CD8-positive, alpha-beta memory T cell (primary cell): ENCODE measurements around the gene BCAP29. TPM values are rescaled to one million over a fixed set of nuclear protein-coding genes. Genes with fewer than 3 reads are reported as not detected.

Experiments
- CTCF ChIA-PET: fragments of 350-600 bp; sonication (Branson Sonifier 250); formaldehyde crosslinking; loops from one replicate; lab custom pipeline; 2021; ENCODE audit warnings: antibody characterized with exemption; lab: Charles Lee
- POLR2A ChIA-PET: fragments of 350-600 bp; sonication (Branson Sonifier 250); formaldehyde crosslinking; loops from one replicate; lab custom pipeline; 2021; ENCODE audit warnings: antibody characterized with exemption; lab: Charles Lee
- DNase-seq, 5 donors: peaks; one replicate each; pipeline versions ENCODE4 v3.0.0 to v3.0.0-alpha.2; 2020 to 2022; ENCODE audit warnings: mixed read lengths in 1 of 5
- H3K27ac ChIP-seq: one replicate; pipeline ENCODE4 v1.7.0; 2013; ENCODE audit warnings: low read depth, mild to moderate bottlenecking, low read length, moderate library complexity
- H3K27me3 ChIP-seq: 2 replicates; pipeline ENCODE4 v1.7.0; 2013; ENCODE audit warnings: low read length, mild to moderate bottlenecking; ENCODE audit not compliant: insufficient read depth, poor library complexity, severe bottlenecking
- H3K36me3 ChIP-seq: 2 replicates; pipeline ENCODE4 v1.7.0; 2013; ENCODE audit warnings: mild to moderate bottlenecking, low read length, moderate library complexity; ENCODE audit not compliant: insufficient read depth
- H3K4me1 ChIP-seq: 2 replicates; pipeline ENCODE4 v1.7.0; 2013; ENCODE audit warnings: mild to moderate bottlenecking, low read length, moderate library complexity; ENCODE audit not compliant: insufficient read depth
- H3K4me3 ChIP-seq: 2 replicates; pipeline ENCODE4 v1.7.0; 2013; ENCODE audit warnings: mild to moderate bottlenecking, low read length
- H3K9me3 ChIP-seq: 2 replicates; pipeline ENCODE4 v1.7.0; 2013; ENCODE audit warnings: mild to moderate bottlenecking, low read length
- H3K27ac Mint-ChIP-seq, 8 donors: one replicate each; pipeline ENCODE4 v1.8.0; 2020 to 2021; ENCODE audit warnings: mixed read lengths in 8 of 8, mild to moderate bottlenecking in 6 of 8, inconsistent platforms in 3 of 8, moderate library complexity in 3 of 8
- H3K27me3 Mint-ChIP-seq, 2 donors: one replicate each; pipeline ENCODE4 v1.8.0; 2020 to 2021; ENCODE audit warnings: mixed read lengths in 2 of 2, mild to moderate bottlenecking in 1 of 2, moderate library complexity in 1 of 2
- H3K36me3 Mint-ChIP-seq, 3 donors: one replicate each; pipeline ENCODE4 v1.8.0; 2020 to 2021; ENCODE audit warnings: mixed read lengths in 3 of 3, inconsistent platforms in 1 of 3, mild to moderate bottlenecking in 1 of 3
- H3K4me1 Mint-ChIP-seq, 3 donors: one replicate each; pipeline ENCODE4 v1.8.0; 2020 to 2021; ENCODE audit warnings: mixed read lengths in 3 of 3, inconsistent platforms in 1 of 3, mild to moderate bottlenecking in 1 of 3
- H3K4me3 Mint-ChIP-seq, 7 donors: one replicate each; pipeline ENCODE4 v1.8.0; 2020 to 2021; ENCODE audit warnings: mixed read lengths in 7 of 7, mild to moderate bottlenecking in 6 of 7, moderate library complexity in 4 of 7, inconsistent platforms in 2 of 7
- H3K9me3 Mint-ChIP-seq, 5 donors: one replicate each; pipeline ENCODE4 v1.8.0; 2020 to 2022; ENCODE audit warnings: mixed read lengths in 5 of 5, mild to moderate bottlenecking in 3 of 5, moderate library complexity in 2 of 5, inconsistent platforms in 1 of 5
- polyA plus RNA-seq: library from polyadenylated mRNA; unstranded; fragments of 300-500 nt; fragmentation: Illumina TruSeq; gene quantifications from one replicate; pipeline ENCODE4 v1.2.3, GENCODE V29; 2021
- total RNA-seq, 2 experiments: library from RNA; stranded (reverse); gene quantifications; one replicate each; pipeline ENCODE4 v1.2.3, GENCODE V29; 2021

BCAP29 gene
- total and polyA plus RNA-seq, 3 experiments from 2014 or later = 44.6 to 48.7 (median 46.5) TPM

DNA sequence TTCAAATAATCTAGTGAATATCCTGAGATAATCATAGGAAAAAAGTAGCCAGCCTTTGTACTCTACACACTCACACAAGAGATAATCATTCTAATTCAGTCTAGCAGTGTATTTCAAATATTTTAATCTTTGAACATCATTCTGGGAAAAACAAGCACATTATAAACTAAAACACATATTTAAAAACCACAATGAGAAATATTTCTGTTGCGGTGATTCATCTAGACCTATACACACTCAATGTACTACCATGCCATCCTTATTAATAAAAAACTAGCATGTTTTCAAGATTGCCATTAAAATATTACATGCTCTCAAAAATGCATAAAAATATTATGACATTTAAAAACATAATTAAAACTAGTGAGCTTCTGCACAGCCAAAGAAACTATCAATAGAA is 28.1 kb upstream of the BCAP29 start:
- H3K27me3 Mint-ChIP-seq = no peaks in the 10 kb centered on the region
- H3K27ac ChIP-seq = no peak overlapping the region
- no peaks in the 10 kb centered on the region for H3K9me3 ChIP-seq
- peaks cover 18 to 78% (median 40%) of the 10 kb centered on the region in 3 donors for H3K36me3 Mint-ChIP-seq
- POLR2A ChIA-PET = no interaction called here
- peaks cover 26% of the 10 kb centered on the region for H3K36me3 ChIP-seq
- no peak overlapping the region for H3K4me3 ChIP-seq
- no peak overlapping the region for H3K4me3 Mint-ChIP-seq
- H3K4me1 Mint-ChIP-seq = peaks cover 51 to 78% (median 65%) of the 10 kb centered on the region in 3 donors
- H3K4me1 ChIP-seq = peaks cover 10% of the 10 kb centered on the region
- no peaks in the 10 kb centered on the region for H3K27me3 ChIP-seq
- DNase-seq = no peak
- peak overlapping the region in 1 of 8 donors; percentile 54 for H3K27ac Mint-ChIP-seq
- CTCF ChIA-PET = no interaction called here
- peaks cover 0 to 4% (median 0%) of the 10 kb centered on the region in 5 donors for H3K9me3 Mint-ChIP-seq

DNA sequence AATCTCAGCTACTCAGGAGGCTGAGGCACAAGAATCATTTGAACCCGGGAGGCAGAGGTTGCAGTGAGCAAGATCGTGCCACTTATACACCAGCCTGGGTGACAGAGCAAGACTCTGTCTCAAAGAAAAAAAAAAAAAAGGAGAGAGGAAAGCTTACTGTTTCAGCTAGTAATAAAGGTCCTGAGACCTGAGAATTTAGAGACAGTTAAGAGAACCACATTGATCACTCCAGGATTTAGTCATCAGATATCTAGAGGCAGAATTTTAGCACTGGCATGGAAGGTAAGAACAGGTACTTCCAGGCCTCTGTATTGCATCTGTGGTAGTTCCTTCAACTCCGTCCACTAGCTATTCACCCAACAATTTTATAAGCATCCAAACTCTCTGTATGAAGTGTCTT is 24.2 kb upstream of the BCAP29 start:
- CTCF ChIA-PET = no interaction called here
- POLR2A ChIA-PET = no interaction called here
- peaks cover 29% of the 10 kb centered on the region for H3K4me1 ChIP-seq
- peaks cover 28% of the 10 kb centered on the region for H3K36me3 ChIP-seq
- no peak overlapping the region for H3K4me3 ChIP-seq
- Mint-ChIP-seq H3K9me3 (no peaks in the 10 kb centered on the region), H3K27me3 (no peaks in the 10 kb centered on the region), H3K27ac (peak overlapping the region in 1 of 8 donors; percentile 50), H3K4me1 (peaks cover 56 to 78% (median 66%) of the 10 kb centered on the region in 3 donors), H3K36me3 (peaks cover 0 to 65% (median 26%) of the 10 kb centered on the region in 3 donors), H3K4me3 (no peak overlapping the region)
- no peak overlapping the region for H3K27ac ChIP-seq
- H3K27me3 ChIP-seq = no peaks in the 10 kb centered on the region
- H3K9me3 ChIP-seq = no peaks in the 10 kb centered on the region
- DNase-seq = no peak

DNA sequence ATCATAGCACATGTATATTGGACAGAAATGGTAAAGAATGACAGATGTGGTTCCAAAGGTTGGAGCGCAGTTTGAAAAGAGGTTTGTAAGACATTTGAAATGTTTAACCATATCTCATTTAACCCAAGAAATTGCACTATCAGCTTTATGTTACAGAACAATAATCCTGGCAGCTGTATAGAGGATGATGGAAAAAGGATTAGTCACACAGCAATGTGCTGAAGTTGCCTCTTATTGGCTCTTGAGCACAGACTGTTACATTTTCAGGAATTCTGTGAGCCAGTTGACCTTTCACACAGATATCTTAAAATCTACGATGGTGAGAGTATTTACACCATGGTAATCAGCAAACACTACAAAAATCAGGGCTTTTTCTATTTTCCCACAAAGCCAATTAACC is 20.2 kb upstream of the BCAP29 start:
- no peaks in the 10 kb centered on the region for H3K9me3 Mint-ChIP-seq
- H3K27ac Mint-ChIP-seq = peak overlapping the region in 5 of 8 donors; percentile 40 to 95 (median 91)
- peak overlapping the region in 2 of 7 donors; percentile 27 to 88 for H3K4me3 Mint-ChIP-seq
- POLR2A ChIA-PET = no interaction called here
- no peak overlapping the region for H3K4me3 ChIP-seq
- H3K9me3 ChIP-seq = no peaks in the 10 kb centered on the region
- no peaks in the 10 kb centered on the region for H3K27me3 Mint-ChIP-seq
- peaks cover 47% of the 10 kb centered on the region for H3K4me1 ChIP-seq
- no peaks in the 10 kb centered on the region for H3K27me3 ChIP-seq
- peaks cover 16% of the 10 kb centered on the region for H3K36me3 ChIP-seq
- DNase-seq = no peak
- peaks cover 0 to 42% (median 10%) of the 10 kb centered on the region in 3 donors for H3K36me3 Mint-ChIP-seq
- H3K4me1 Mint-ChIP-seq = peaks cover 62 to 78% (median 66%) of the 10 kb centered on the region in 3 donors
- CTCF ChIA-PET = interaction anchor here (0.6 kb wide), 1 partner anchor 412 kb away, joined by 3 read pairs; no protein-coding TSS in a partner anchor
- no peak overlapping the region for H3K27ac ChIP-seq

DNA sequence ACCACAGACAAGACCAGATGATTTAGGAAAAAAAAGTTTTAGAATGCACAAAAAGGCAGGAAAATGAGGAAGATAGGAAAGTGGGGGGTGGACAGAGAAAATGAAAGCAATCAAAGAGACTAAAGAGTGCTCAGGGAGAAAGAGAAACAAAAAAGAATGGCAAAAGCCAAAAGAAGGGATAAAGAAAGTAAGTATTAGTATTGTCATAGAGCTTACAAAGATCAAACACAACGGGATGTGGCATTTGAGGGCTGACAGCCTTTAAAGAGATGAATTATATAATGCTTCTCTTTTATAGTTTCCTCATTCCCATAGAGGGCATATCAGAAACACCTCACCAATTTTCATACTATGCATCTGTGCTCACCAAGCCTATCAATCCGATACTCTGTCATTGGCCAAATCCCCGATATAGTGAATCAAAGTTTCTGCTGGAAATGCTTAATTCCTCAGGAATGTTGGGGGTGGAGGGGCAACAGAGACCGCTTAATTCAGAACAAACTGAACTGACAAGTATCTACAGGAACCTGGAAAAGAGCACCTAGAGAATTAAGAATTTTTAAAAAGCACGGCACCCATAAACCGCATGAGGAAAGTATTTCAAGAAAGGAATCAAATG is 19.0 kb upstream of the BCAP29 start:
- Mint-ChIP-seq H3K9me3 (no peaks in the 10 kb centered on the region), H3K27ac (peak overlapping the region; percentile 61 to 97 (median 88)), H3K36me3 (peaks cover 0 to 31% (median 5%) of the 10 kb centered on the region in 3 donors), H3K4me1 (peaks cover 60 to 77% (median 66%) of the 10 kb centered on the region in 3 donors), H3K4me3 (peak overlapping the region; percentile 49 to 88 (median 85)), H3K27me3 (no peaks in the 10 kb centered on the region)
- ChIA-PET CTCF (no interaction called here), POLR2A (interaction anchor here (0.6 kb wide), 1 partner anchor 33 kb away, joined by 4 read pairs; no protein-coding TSS in a partner anchor)
- Histone ChIP-seq H3K9me3 (no peaks in the 10 kb centered on the region), H3K27me3 (no peaks in the 10 kb centered on the region), H3K36me3 (peaks cover 12% of the 10 kb centered on the region), H3K4me1 (peaks cover 50% of the 10 kb centered on the region), H3K27ac (peak overlapping the region; percentile 34), H3K4me3 (peak overlapping the region; percentile 23)
- peak in 4 of 5 donors; percentile 50 to 74 (median 66) for DNase-seq

DNA sequence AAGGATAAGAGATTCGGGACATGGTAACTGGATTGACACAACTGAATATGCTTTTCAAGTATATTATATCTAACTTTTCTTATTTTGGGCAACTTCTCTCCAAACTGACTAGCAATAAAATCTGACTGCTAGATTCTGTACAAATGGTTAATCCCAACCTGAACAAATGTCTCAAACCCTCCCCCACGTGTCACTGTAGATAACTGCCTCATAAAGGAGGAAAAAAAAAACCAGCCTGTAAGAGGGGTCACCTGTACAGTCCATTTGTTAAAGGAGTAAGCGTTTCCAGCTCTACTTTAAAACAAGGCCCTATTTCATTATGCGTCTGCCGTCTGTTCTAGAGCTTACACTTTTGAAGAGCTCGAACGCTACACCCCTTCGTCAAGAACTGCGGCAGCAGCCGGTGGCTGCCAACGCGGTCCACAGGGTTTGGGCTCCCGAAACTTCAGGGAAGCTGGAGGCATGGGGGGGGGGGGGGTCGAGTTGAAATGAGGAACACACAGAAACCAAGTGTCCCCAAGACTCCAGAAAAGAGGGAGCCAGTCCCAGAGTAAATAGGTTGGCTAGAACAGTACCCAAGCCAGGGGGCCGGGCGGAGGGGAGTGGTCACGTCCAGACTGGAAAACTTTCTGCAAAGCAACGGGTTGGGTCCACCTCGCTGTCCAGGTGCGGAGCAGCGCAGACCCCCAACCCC is 16.8 kb upstream of the BCAP29 start:
- no peaks in the 10 kb centered on the region for H3K27me3 ChIP-seq
- H3K4me1 ChIP-seq = peaks cover 50% of the 10 kb centered on the region
- peak overlapping the region; percentile 91 to 98 (median 94) for H3K27ac Mint-ChIP-seq
- peak overlapping the region; percentile 92 for H3K27ac ChIP-seq
- no peaks in the 10 kb centered on the region for H3K9me3 Mint-ChIP-seq
- peaks cover 0 to 20% (median 0%) of the 10 kb centered on the region in 3 donors for H3K36me3 Mint-ChIP-seq
- H3K36me3 ChIP-seq = no peaks in the 10 kb centered on the region
- H3K4me1 Mint-ChIP-seq = peaks cover 56 to 69% (median 63%) of the 10 kb centered on the region in 3 donors
- H3K4me3 ChIP-seq = peak overlapping the region; percentile 77
- H3K27me3 Mint-ChIP-seq = no peaks in the 10 kb centered on the region
- no peak for DNase-seq
- H3K4me3 Mint-ChIP-seq = peak overlapping the region; percentile 78 to 96 (median 86)
- ChIA-PET CTCF (interaction anchor here (1.2 to 1.4 kb wide), 4 partner anchors 14 to 316 kb away, joined by 3 to 5 read pairs (median 4); no protein-coding TSS in a partner anchor), POLR2A (interaction anchor here (0.5 to 2.7 kb wide), 6 partner anchors 17 to 699 kb away, joined by 3 to 22 read pairs (median 6); partner anchors contain the start of genes BCAP29, CBLL1 and HBP1)
- H3K9me3 ChIP-seq = no peaks in the 10 kb centered on the region

DNA sequence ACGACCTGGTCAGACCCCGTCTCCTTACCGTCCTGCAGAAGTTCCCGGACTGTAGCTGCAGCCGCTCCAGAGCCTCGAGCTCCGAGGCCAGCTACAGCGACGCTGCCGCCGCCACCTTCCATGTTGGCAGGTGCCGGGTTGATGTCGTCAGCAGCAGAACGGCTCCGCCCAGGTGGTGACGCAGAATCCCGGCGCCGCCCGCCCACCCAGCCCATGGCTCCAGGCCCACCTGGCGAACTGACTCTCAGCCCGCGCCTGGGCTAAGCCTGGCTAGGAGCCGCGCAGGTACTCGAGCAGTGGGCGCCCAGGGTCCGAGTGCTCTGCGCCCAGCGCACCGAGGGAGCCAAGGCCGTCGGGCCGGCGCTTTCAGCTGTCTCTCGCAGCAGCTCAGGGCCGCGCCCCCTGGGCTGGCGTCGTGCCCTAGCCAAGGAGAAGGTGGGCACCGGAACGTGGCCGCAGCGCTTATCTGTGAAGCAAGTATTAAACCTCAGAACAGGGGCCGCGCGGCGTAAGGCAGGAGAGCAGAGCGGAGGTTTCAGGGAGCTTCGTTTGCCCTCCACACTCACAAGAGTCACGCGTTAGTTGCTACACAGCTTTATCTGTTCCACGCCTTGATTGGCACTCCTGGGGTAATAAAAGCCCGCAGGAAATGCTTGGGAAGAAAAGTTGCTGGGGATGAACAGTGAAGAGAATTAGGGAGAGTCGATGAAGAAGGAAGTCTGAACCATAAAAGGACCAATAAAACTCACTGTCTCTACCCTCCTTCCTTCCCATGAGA is 16.1 kb upstream of the BCAP29 start, which contains the start of the genes COG5 and DUS4L:
Gene COG5 (minus strand): TSS at position 146 of the 778 bp plus-strand sequence. CDS start 24 bp downstream, at position 122.
Gene DUS4L (plus strand): TSS at position 197 of the 778 bp plus-strand sequence. CDS start 3,100 bp downstream, outside the sequence.
- peaks cover 54 to 66% (median 62%) of the 10 kb centered on the region in 3 donors for H3K4me1 Mint-ChIP-seq
- Histone ChIP-seq H3K4me1 (peaks cover 49% of the 10 kb centered on the region), H3K4me3 (peak within 1 kb of the TSS; percentile 77)

More for the DNA sequence above, 16.1 kb upstream of the BCAP29 start, which contains the start of the genes COG5 and DUS4L:
- H3K9me3 ChIP-seq = no peaks in the 10 kb centered on the region
- Mint-ChIP-seq H3K9me3 (no peaks in the 10 kb centered on the region), H3K27me3 (no peaks in the 10 kb centered on the region), H3K36me3 (peaks cover 0 to 18% (median 0%) of the 10 kb centered on the region in 3 donors), H3K27ac (peak within 1 kb of the TSS; percentile 91 to 98 (median 94)), H3K4me3 (peak within 1 kb of the TSS; percentile 78 to 96 (median 86))
- H3K27me3 ChIP-seq = no peaks in the 10 kb centered on the region
- ChIA-PET POLR2A (interaction anchor here (0.6 to 2.7 kb wide), 6 partner anchors 16 to 699 kb away, joined by 3 to 22 read pairs (median 6); partner anchors contain the start of genes BCAP29, CBLL1 and HBP1), CTCF (interaction anchor here (1.2 to 1.4 kb wide), 4 partner anchors 13 to 315 kb away, joined by 3 to 5 read pairs (median 4); no protein-coding TSS in a partner anchor)
- H3K36me3 ChIP-seq = no peaks in the 10 kb centered on the region
- peak within 1 kb of the TSS; percentile 92 for H3K27ac ChIP-seq
- DNase-seq = peak; percentile 79 to 88 (median 82)
